GM10248 (cell line): ENCODE results near the gene CEP20.

Experiments used
- CTCF ChIA-PET: fragments of 300-600 bp; sonication (Branson Sonifier 250); formaldehyde crosslinking; extraction: SDS; loops from one replicate; lab custom pipeline; 2021; ENCODE audit warnings: antibody characterized with exemption; lab: Yijun Ruan, JAX
- POLR2A ChIA-PET: fragments of 350-650 bp; sonication (Branson Sonifier 250); formaldehyde crosslinking; extraction: SDS; loops from one replicate; lab custom pipeline; 2020; ENCODE audit warnings: antibody characterized with exemption; lab: Yijun Ruan, JAX
- DNase-seq: peaks from one replicate; pipeline ENCODE4 v3.0.0; 2012; ENCODE audit errors: extremely low spot score
- CTCF ChIP-seq: IDR thresholded peaks from 2 replicates; pipeline ENCODE4 v1.5.1; 2012; ENCODE audit warnings: mild to moderate bottlenecking, low read depth; ENCODE audit errors: extremely low read depth, missing control alignments, control extremely low read depth

Gene CEP20

GRCh38 chr16:15836965-15837611, 51.3 kb downstream of the CEP20 start:
- no peak for DNase-seq
- TF ChIP-seq CTCF = no peak
- ChIA-PET POLR2A (no interaction called here), CTCF (no interaction called here)

GRCh38 chr16:15836074-15836473, 52.3 kb downstream of the CEP20 start:
- TF ChIP-seq CTCF = no peak
- DNase-seq = no peak
- POLR2A ChIA-PET = no interaction called here
- CTCF ChIA-PET = interaction anchor here (1.5 kb wide), 1 partner anchor 15 kb away, joined by 4 read pairs; no protein-coding TSS in a partner anchor

GRCh38 chr16:15835136-15835878, 53.1 kb downstream of the CEP20 start:
- no peak for TF ChIP-seq CTCF
- no peak for DNase-seq
- CTCF ChIA-PET = interaction anchor here (1.5 kb wide), 1 partner anchor 14 kb away, joined by 4 read pairs; no protein-coding TSS in a partner anchor
- POLR2A ChIA-PET = no interaction called here

DNA sequence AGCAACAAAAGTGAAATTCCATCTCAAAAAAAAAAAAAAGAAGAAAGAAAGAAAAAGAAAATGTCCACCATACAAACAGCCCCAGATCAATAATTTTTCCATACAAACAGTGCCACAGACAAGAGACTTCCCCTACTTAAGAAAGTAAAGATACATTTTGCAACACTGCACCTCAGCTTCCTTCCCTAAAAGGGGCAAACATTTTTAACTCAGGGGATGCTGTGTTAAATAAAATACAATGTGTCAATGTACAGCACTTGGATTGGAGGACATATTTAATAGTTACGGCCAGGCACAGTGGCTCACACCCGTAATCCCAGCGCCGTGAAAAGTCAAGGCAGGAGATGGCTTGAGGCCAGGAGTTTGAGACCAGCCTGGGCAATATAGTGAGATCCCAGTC, 53.9 kb downstream of the CEP20 start:
- no peak for TF ChIP-seq CTCF
- CTCF ChIA-PET = interaction anchor here (0.9 kb wide), 1 partner anchor 13 kb away, joined by 3 read pairs; no protein-coding TSS in a partner anchor
- POLR2A ChIA-PET = no interaction called here
- no peak for DNase-seq

DNA sequence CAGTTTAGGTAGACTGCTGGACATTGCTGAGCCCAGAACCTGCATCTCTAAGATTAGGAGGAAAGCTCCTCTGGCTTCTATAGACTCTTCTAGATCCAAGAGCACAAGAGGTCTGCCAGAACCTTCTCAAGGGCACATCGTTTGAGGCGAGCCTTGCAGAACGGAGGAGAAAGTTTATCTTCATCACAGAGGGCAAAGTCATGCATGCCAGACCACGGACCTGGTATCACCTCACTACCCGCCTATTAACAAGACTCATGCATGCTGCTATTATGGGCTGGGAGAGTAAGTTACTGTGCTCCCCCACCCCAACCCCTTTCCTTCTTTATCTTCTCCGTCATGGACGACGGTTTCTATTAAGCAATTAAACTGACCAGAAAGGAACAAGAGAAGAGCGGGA, 54.9 kb downstream of the CEP20 start:
- TF ChIP-seq CTCF = no peak
- no peak for DNase-seq
- CTCF ChIA-PET = interaction anchor here (1.1 to 1.5 kb wide), 2 partner anchors 10 to 12 kb away, joined by 3 to 4 read pairs; no protein-coding TSS in a partner anchor
- POLR2A ChIA-PET = interaction anchor here (0.7 kb wide), 1 partner anchor 167 kb away, joined by 4 read pairs; no protein-coding TSS in a partner anchor

DNA sequence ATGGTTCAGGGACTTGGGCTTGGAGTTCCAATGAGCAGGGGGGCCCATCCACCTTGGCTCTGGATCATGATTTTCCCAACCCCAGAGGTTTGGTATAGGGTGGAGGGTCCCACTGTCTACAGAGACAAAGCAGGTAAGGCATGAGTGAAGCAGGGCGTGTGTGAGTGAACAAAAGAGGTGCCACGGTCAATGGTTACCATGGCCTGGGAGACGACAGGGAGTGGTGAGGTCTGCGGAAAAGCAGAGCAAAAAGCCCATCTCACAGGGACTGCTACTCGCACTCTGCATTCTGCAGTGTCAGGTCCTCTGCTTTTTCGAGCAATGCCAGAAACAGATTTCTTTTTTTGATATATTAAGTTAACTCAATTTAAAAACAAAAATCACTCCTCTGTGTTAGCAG, 56.2 kb downstream of the CEP20 start:
- CTCF ChIA-PET = no interaction called here

More for the DNA sequence above, 56.2 kb downstream of the CEP20 start:
- no peak for TF ChIP-seq CTCF
- DNase-seq = no peak
- POLR2A ChIA-PET = no interaction called here
